ENCODE measurements around the gene BMP7.

BMP7 gene

GRCh38 chr20:57118964-57119363 is 147.5 kb downstream of the BMP7 start:
- H3K4me3 ChIP-seq (ENCODE audit: low read depth, low read length): no peak overlapping the region
- DNase-seq (ENCODE audit: low read depth): no peak
- TF ChIP-seq CTCF (IDR thresholded peaks at IDR 0.05; ENCODE audit: insufficient read depth, low read depth, low read length, missing control alignments): no peak

Measured in GM12865 (cell line).